Mucosa of rectum (tissue), 2 donors: ENCODE measurements around the gene S100A1.

ENCODE experiments used
- H3K27ac ChIP-seq, 2 donors: one replicate each; pipeline ENCODE4 v1.7.0; 2013; ENCODE audit warnings: inconsistent platforms in 2 of 2, low read depth in 2 of 2, low read length in 2 of 2
- H3K27me3 ChIP-seq, 2 donors: one replicate each; pipeline ENCODE4 v1.7.0; 2013; ENCODE audit warnings: low read length in 2 of 2; ENCODE audit not compliant: control insufficient read depth in 2 of 2, insufficient read depth in 2 of 2
- H3K36me3 ChIP-seq, 2 donors: one replicate each; pipeline ENCODE4 v1.7.0; 2013; ENCODE audit warnings: low read length in 2 of 2; ENCODE audit not compliant: control insufficient read depth in 2 of 2, insufficient read depth in 2 of 2
- H3K4me1 ChIP-seq, 2 donors: one replicate each; pipeline ENCODE4 v1.7.0; 2013; ENCODE audit warnings: low read length in 2 of 2, mild to moderate bottlenecking in 1 of 2; ENCODE audit not compliant: control insufficient read depth in 2 of 2, insufficient read depth in 2 of 2
- H3K4me3 ChIP-seq, 2 donors: one replicate each; pipeline ENCODE4 v1.7.0; 2013; ENCODE audit warnings: low read length in 2 of 2
- H3K9ac ChIP-seq, 2 donors: one replicate each; pipeline ENCODE4 v1.7.0; 2013; ENCODE audit warnings: low read length in 2 of 2, low read depth in 1 of 2, mild to moderate bottlenecking in 1 of 2
- H3K9me3 ChIP-seq, 2 donors: one replicate each; pipeline ENCODE4 v1.7.0; 2013; ENCODE audit warnings: low read length in 2 of 2; ENCODE audit not compliant: control insufficient read depth in 2 of 2
- donor health status: healthy.
- donor health status: Normal muscosa, but diverticular disease.

The S100A1 gene

GRCh38 chr1:153609585-153609907 is 18.7 kb upstream of the S100A1 start:
- H3K4me3 ChIP-seq, result peak overlapping the region; percentile 55 to 70
- H3K4me1 ChIP-seq, result peaks cover 35 to 49% of the 10 kb centered on the region in 2 donors
- no peaks in the 10 kb centered on the region for H3K9me3 ChIP-seq
- peak overlapping the region; percentile 95 to 97 for H3K27ac ChIP-seq
- peaks cover 14 to 15% of the 10 kb centered on the region in 2 donors for H3K36me3 ChIP-seq
- no peaks in the 10 kb centered on the region for H3K27me3 ChIP-seq
- peak overlapping the region; percentile 67 to 84 for H3K9ac ChIP-seq

GRCh38 chr1:153610334-153610733 is 17.9 kb upstream of the S100A1 start:
- H3K27ac ChIP-seq, result peak overlapping the region; percentile 95 to 97
- no peaks in the 10 kb centered on the region for H3K27me3 ChIP-seq
- no peaks in the 10 kb centered on the region for H3K9me3 ChIP-seq
- H3K9ac ChIP-seq, result no peak overlapping the region
- peaks cover 14 to 15% of the 10 kb centered on the region in 2 donors for H3K36me3 ChIP-seq
- H3K4me1 ChIP-seq, result peaks cover 40 to 57% of the 10 kb centered on the region in 2 donors
- peak overlapping the region in 1 of 2 donors; percentile 12 for H3K4me3 ChIP-seq

GRCh38 chr1:153610811-153611301 is 17.4 kb upstream of the S100A1 start:
- Histone ChIP-seq H3K36me3 (peaks cover 14 to 15% of the 10 kb centered on the region in 2 donors), H3K27ac (peak overlapping the region; percentile 95 to 97), H3K4me1 (peaks cover 44 to 62% of the 10 kb centered on the region in 2 donors), H3K9ac (no peak overlapping the region), H3K9me3 (no peaks in the 10 kb centered on the region), H3K4me3 (peak overlapping the region; percentile 12 to 93), H3K27me3 (no peaks in the 10 kb centered on the region)

GRCh38 chr1:153611356-153611755 is 16.9 kb upstream of the S100A1 start:
- H3K9me3 ChIP-seq, result no peaks in the 10 kb centered on the region
- H3K36me3 ChIP-seq, result peaks cover 14 to 15% of the 10 kb centered on the region in 2 donors
- H3K9ac ChIP-seq, result peak overlapping the region; percentile 95 to 96
- H3K27me3 ChIP-seq, result no peaks in the 10 kb centered on the region
- peak overlapping the region; percentile 94 to 95 for H3K27ac ChIP-seq
- H3K4me3 ChIP-seq, result peak overlapping the region; percentile 80 to 93
- peaks cover 47 to 67% of the 10 kb centered on the region in 2 donors for H3K4me1 ChIP-seq

- Histone ChIP-seq H3K27ac (peak overlapping the region; percentile 94 to 95), H3K4me3 (peak overlapping the region; percentile 80 to 93), H3K4me1 (peaks cover 56 to 73% of the 10 kb centered on the region in 2 donors), H3K9ac (peak overlapping the region; percentile 95 to 96), H3K27me3 (no peaks in the 10 kb centered on the region), H3K9me3 (no peaks in the 10 kb centered on the region), H3K36me3 (peaks cover 6 to 7% of the 10 kb centered on the region in 2 donors)
Observed at GRCh38 chr1:153612111-153612754, 16.0 kb upstream of the S100A1 start.

- Histone ChIP-seq H3K27me3 (no peaks in the 10 kb centered on the region), H3K9me3 (no peaks in the 10 kb centered on the region), H3K27ac (peak within 1 kb of the TSS; percentile 94 to 95), H3K4me3 (peak within 1 kb of the TSS; percentile 80 to 93), H3K4me1 (peaks cover 61 to 69% of the 10 kb centered on the region in 2 donors), H3K9ac (peak within 1 kb of the TSS; percentile 95 to 96), H3K36me3 (peaks cover 2% of the 10 kb centered on the region in 2 donors)
Observed at GRCh38 chr1:153612755-153613331, 15.4 kb upstream of the S100A1 start, which contains the start of gene S100A16. TSS of gene S100A16 (minus strand) at chr1:153613137. CDS start at chr1:153608151, 4,986 bp downstream.

GRCh38 chr1:153613406-153613805 is 14.8 kb upstream of the S100A1 start:
- peak overlapping the region; percentile 80 to 93 for H3K4me3 ChIP-seq
- no peaks in the 10 kb centered on the region for H3K36me3 ChIP-seq
- H3K27ac ChIP-seq, result peak overlapping the region; percentile 94 to 95
- H3K4me1 ChIP-seq, result peaks cover 56 to 63% of the 10 kb centered on the region in 2 donors
- peak overlapping the region; percentile 42 to 74 for H3K9ac ChIP-seq
- no peaks in the 10 kb centered on the region for H3K27me3 ChIP-seq
- H3K9me3 ChIP-seq, result no peaks in the 10 kb centered on the region

GRCh38 chr1:153614189-153614900 is 13.9 kb upstream of the S100A1 start:
- Histone ChIP-seq H3K27ac (peak overlapping the region; percentile 94 to 95), H3K9me3 (no peaks in the 10 kb centered on the region), H3K4me1 (peaks cover 50 to 55% of the 10 kb centered on the region in 2 donors), H3K4me3 (peak overlapping the region; percentile 0 to 67), H3K27me3 (no peaks in the 10 kb centered on the region), H3K9ac (peak overlapping the region; percentile 23 to 26), H3K36me3 (peaks cover 0 to 2% of the 10 kb centered on the region in 2 donors)

GRCh38 chr1:153614906-153615305 is 13.3 kb upstream of the S100A1 start:
- peaks cover 45 to 50% of the 10 kb centered on the region in 2 donors for H3K4me1 ChIP-seq
- no peaks in the 10 kb centered on the region for H3K9me3 ChIP-seq
- H3K4me3 ChIP-seq, result peak overlapping the region; percentile 67 to 72
- H3K9ac ChIP-seq, result peak overlapping the region in 1 of 2 donors; percentile 81
- H3K36me3 ChIP-seq, result peaks cover 0 to 2% of the 10 kb centered on the region in 2 donors
- H3K27ac ChIP-seq, result peak overlapping the region; percentile 94 to 95
- no peaks in the 10 kb centered on the region for H3K27me3 ChIP-seq
